ENCODE measurements around the gene TRIAP1. TPM values are rescaled to one million over a fixed set of nuclear protein-coding genes. Genes with fewer than 3 reads are reported as not detected.

TRIAP1 gene
- total RNA-seq, 2 donors from 2014 or later: 7.1 to 11.4 TPM

DNA sequence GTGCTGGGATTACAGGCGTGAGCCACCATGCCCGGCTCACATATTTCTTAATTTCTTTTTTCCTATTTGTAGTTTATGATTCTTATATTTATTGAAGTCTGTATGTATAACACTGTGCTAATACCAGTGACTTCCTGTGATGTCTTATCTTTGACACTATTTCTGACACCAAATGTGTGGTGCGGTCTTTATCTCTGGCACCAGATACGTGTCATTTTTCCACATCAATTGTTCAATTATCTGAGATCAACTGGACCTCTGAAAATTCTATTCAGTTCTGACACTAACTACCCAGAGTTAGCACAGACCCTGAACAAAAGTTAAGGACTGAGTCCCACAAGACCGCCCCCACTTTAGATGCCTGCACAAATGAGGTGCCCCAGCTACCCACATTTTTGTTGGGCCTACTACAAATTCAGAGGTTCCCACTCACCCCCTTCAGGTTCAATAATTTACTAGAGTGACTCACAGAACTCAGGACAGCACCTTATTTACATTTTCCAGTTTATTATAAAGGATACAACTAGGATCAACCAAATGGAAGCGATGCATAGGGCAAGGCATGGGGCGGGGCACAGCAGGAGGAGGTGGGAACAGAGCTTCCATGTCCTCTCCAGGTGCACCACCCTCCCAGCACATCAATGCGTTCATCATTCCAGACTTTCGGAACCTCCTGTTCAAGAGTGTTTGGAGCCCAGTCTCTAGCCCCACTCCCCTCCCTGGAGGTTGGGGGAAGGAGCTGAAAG lies 35.0 kb upstream of the TRIAP1 start:
- DNase-seq (ENCODE audit: low spot score): no peak

DNA sequence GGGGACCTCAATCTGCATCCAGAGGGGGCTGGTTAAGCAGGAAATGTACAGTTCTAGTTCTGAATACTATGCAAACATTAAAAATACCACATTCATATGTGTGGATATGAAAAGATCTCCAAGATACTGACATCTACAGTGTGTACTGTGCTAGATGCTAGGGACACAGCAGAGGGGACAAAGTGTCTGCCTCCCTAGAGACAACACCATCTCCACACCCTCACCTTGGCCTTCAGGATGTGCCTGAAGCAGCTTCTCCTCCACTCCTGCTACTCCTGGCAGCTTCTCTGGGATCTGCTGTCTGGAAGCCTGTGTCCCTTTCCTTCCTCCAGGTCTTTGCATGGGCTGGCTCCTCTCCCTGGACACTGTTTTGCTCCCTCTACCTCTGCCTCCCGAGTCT lies 34.0 kb upstream of the TRIAP1 start:
- DNase-seq (ENCODE audit: low spot score) (no peak), ATAC-seq (ENCODE audit: insufficient number of reproducible peaks, low FRiP score, low read depth) (no peak)
- Histone ChIP-seq H3K4me3 (no peak overlapping the region), H3K36me3 (no peaks in the 10 kb centered on the region), H3K9me3 (no peaks in the 10 kb centered on the region), H3K27ac (no peak overlapping the region), H3K4me1 (ENCODE audit: control insufficient read depth in 1 of 2, low read depth in 2 of 2) (peaks cover 0 to under 1% of the 10 kb centered on the region in 2 donors), H3K27me3 (replicated peaks; ENCODE audit: insufficient read depth) (no peaks in the 10 kb centered on the region)
- TF ChIP-seq, protein P1, sequence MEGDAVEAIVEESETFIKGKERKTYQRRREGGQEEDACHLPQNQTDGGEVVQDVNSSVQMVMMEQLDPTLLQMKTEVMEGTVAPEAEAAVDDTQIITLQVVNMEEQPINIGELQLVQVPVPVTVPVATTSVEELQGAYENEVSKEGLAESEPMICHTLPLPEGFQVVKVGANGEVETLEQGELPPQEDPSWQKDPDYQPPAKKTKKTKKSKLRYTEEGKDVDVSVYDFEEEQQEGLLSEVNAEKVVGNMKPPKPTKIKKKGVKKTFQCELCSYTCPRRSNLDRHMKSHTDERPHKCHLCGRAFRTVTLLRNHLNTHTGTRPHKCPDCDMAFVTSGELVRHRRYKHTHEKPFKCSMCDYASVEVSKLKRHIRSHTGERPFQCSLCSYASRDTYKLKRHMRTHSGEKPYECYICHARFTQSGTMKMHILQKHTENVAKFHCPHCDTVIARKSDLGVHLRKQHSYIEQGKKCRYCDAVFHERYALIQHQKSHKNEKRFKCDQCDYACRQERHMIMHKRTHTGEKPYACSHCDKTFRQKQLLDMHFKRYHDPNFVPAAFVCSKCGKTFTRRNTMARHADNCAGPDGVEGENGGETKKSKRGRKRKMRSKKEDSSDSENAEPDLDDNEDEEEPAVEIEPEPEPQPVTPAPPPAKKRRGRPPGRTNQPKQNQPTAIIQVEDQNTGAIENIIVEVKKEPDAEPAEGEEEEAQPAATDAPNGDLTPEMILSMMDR (IDR thresholded peaks at IDR 0.05): no peak

More for the DNA sequence above, 35.0 kb upstream of the TRIAP1 start:
- Histone ChIP-seq H3K36me3 (no peaks in the 10 kb centered on the region), H3K9me3 (no peaks in the 10 kb centered on the region), H3K4me3 (no peak overlapping the region), H3K27me3 (replicated peaks; ENCODE audit: insufficient read depth) (no peaks in the 10 kb centered on the region), H3K4me1 (ENCODE audit: control insufficient read depth in 1 of 2, low read depth in 2 of 2) (no peaks in the 10 kb centered on the region), H3K27ac (no peak overlapping the region)
- TF ChIP-seq, protein P1 (IDR thresholded peaks at IDR 0.05): no peak
- no peak for ATAC-seq (ENCODE audit: insufficient number of reproducible peaks, low FRiP score, low read depth)

DNA sequence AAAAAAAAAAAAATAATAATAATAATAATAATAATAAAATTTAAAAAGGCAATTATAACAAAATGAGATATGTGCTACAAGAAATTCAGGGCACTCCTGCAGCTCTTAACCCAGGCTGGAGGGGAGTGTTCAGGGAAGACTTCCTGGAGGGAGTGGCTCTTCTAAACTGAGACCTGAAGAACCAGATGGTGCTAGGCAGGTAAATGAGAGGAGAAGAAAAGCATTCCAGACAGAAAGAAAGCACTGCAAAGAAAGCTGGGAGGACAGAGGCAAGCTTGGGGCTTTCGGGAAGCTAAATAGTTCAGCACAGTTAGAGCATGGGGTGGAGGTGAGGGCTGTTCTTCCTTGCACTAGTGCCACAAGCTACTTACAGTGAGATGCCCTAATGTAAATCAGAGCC lies 33.3 kb upstream of the TRIAP1 start:
- H3K4me3 ChIP-seq: no peak overlapping the region
- H3K27me3 ChIP-seq (replicated peaks; ENCODE audit: insufficient read depth): no peaks in the 10 kb centered on the region
- H3K27ac ChIP-seq: no peak overlapping the region
- no peak for ATAC-seq (ENCODE audit: insufficient number of reproducible peaks, low FRiP score, low read depth)
- TF ChIP-seq, protein P1 (IDR thresholded peaks at IDR 0.05): no peak
- no peaks in the 10 kb centered on the region for H3K36me3 ChIP-seq
- peaks cover 0 to 8% of the 10 kb centered on the region in 2 donors for H3K4me1 ChIP-seq (ENCODE audit: control insufficient read depth in 1 of 2, low read depth in 2 of 2)
- no peaks in the 10 kb centered on the region for H3K9me3 ChIP-seq
- DNase-seq (ENCODE audit: low spot score): no peak

DNA sequence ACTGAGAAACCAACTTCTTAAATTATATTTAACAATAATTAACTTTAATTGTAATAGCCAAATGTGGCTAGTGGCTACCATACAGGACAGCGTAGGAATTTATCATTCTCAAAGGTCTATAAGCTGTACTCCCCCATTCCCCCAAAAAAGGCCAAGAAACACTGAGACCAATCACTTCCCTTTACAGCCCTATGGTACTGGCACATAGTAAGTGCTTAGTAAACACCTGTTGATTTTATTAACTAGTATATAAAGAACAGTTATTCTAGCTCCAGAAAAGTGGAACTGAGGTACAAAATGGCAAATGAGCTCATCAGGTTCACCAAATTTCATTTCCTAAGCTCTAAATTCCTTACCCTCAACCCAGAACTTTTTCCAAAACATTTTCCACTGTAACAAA lies 29.5 kb upstream of the TRIAP1 start:
- Histone ChIP-seq H3K27me3 (replicated peaks; ENCODE audit: insufficient read depth) (no peaks in the 10 kb centered on the region), H3K4me3 (no peak overlapping the region), H3K27ac (no peak overlapping the region), H3K9me3 (no peaks in the 10 kb centered on the region), H3K4me1 (ENCODE audit: control insufficient read depth in 1 of 2, low read depth in 2 of 2) (peaks cover 0 to 16% of the 10 kb centered on the region in 2 donors), H3K36me3 (no peaks in the 10 kb centered on the region)
- ATAC-seq (ENCODE audit: insufficient number of reproducible peaks, low FRiP score, low read depth) (no peak), DNase-seq (ENCODE audit: low spot score) (no peak)
- TF ChIP-seq, protein P1 (IDR thresholded peaks at IDR 0.05): no peak

DNA sequence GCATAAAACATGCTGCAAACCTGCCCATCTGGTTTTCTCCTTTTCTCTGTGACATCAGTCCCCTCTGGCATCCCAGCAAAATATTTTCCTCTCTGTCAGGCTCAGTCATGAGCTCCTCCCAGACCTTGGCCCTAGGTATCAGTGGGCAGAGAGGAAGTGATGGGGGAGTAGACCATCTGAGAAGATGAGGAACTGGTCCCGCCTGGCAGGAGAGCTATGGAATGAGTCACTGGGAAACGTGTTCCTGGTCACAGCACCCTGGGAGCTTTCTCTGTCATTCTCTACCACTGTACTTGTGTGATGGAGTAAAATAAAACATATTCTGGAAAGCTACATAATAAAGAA lies 28.4 kb upstream of the TRIAP1 start:
- DNase-seq (ENCODE audit: low spot score): no peak
- ATAC-seq (ENCODE audit: insufficient number of reproducible peaks, low FRiP score, low read depth): no peak
- H3K27me3 ChIP-seq (replicated peaks; ENCODE audit: insufficient read depth): no peaks in the 10 kb centered on the region
- H3K36me3 ChIP-seq: no peaks in the 10 kb centered on the region
- no peak overlapping the region for H3K4me3 ChIP-seq
- TF ChIP-seq, protein P1 (IDR thresholded peaks at IDR 0.05): no peak
- H3K9me3 ChIP-seq: no peaks in the 10 kb centered on the region
- H3K4me1 ChIP-seq (ENCODE audit: control insufficient read depth in 1 of 2, low read depth in 2 of 2): peaks cover 4 to 24% of the 10 kb centered on the region in 2 donors
- no peak overlapping the region for H3K27ac ChIP-seq
